ENCODE data around the gene OPTC. TPM values are rescaled to one million over a fixed set of nuclear protein-coding genes. Genes with fewer than 3 reads are reported as not detected.

OPTC gene
- total RNA-seq, 1 donor from 2014 or later: not detected

- peak; percentile 96 for DNase-seq (ENCODE audit: low read depth)
These were observed 64.3 kb downstream of the OPTC start for GRCh38 chr1:203558064-203558760.

Other genes with a start within 250 kb of the OPTC start
- gene BTG2, start 188.6 kb upstream of the OPTC start, total RNA-seq: 12.7 and 54.3 TPM in 2 replicates
- 1.7 TPM in 1 of 2 replicates, not detected in the other for gene FMOD, start 143.0 kb upstream of the OPTC start, total RNA-seq
- 0.05 TPM in 1 of 2 replicates, not detected in the other for gene PRELP, start 18.3 kb upstream of the OPTC start, total RNA-seq
- gene ATP2B4, start 132.7 kb downstream of the OPTC start, total RNA-seq: 59.4 and 131 TPM in 2 replicates